Natural killer cell (primary cell): ENCODE measurements around the gene ACSS2. TPM values are rescaled to one million over a fixed set of nuclear protein-coding genes. Genes with fewer than 3 reads are reported as not detected.

ENCODE experiments used
- ATAC-seq, 3 donors: fragments of 150-1000 bp in 2 of 3; fragments of 200-7000 bp in 1 of 3; cut with Tn5 transposase; 1 replicate in 1 of 3; 2 replicates in 2 of 3; pipeline ENCODE4 v1.10.0; 2021; ENCODE audit warnings: mild to moderate bottlenecking in 2 of 3, moderate library complexity in 2 of 3
- DNase-seq, 2 donors: peaks; one replicate each; pipeline versions ENCODE4 v3.0.0 to v3.0.0-alpha.2; 2013 to 2021; ENCODE audit warnings: mixed read lengths in 1 of 2
- H3K27ac ChIP-seq: one replicate; pipeline ENCODE4 v1.5.1; 2013; ENCODE audit warnings: mild to moderate bottlenecking, low read length
- H3K27me3 ChIP-seq: one replicate; pipeline ENCODE4 v1.6.1; 2013; ENCODE audit warnings: low read length; ENCODE audit not compliant: control insufficient read depth, insufficient read depth
- H3K36me3 ChIP-seq: one replicate; pipeline ENCODE4 v1.6.1; 2013; ENCODE audit warnings: low read length; ENCODE audit not compliant: control insufficient read depth, insufficient read depth
- H3K4me1 ChIP-seq: one replicate; pipeline ENCODE4 v1.6.1; 2013; ENCODE audit warnings: low read length; ENCODE audit not compliant: control insufficient read depth, insufficient read depth
- H3K4me3 ChIP-seq: one replicate; pipeline ENCODE4 v1.5.1; 2013; ENCODE audit warnings: low read length
- H3K9me3 ChIP-seq: one replicate; pipeline ENCODE4 v1.6.1; 2013; ENCODE audit warnings: low read length; ENCODE audit not compliant: control insufficient read depth, insufficient read depth
- H3K27ac Mint-ChIP-seq, 2 donors: one replicate each; pipeline ENCODE4 v1.8.0; 2022; ENCODE audit warnings: mild to moderate bottlenecking in 2 of 2, mixed read lengths in 2 of 2, moderate library complexity in 1 of 2
- H3K27me3 Mint-ChIP-seq, 2 donors: one replicate each; pipeline ENCODE4 v1.8.0; 2022; ENCODE audit warnings: low read depth in 2 of 2, mixed read lengths in 2 of 2
- H3K36me3 Mint-ChIP-seq: one replicate; pipeline ENCODE4 v1.8.0; 2022; ENCODE audit warnings: mixed read lengths
- H3K4me1 Mint-ChIP-seq, 2 donors: one replicate each; pipeline ENCODE4 v1.8.0; 2022; ENCODE audit warnings: mixed read lengths in 2 of 2
- H3K4me3 Mint-ChIP-seq: one replicate; pipeline ENCODE4 v1.8.0; 2022; ENCODE audit warnings: mild to moderate bottlenecking, moderate library complexity, mixed read lengths
- H3K9me3 Mint-ChIP-seq, 2 donors: one replicate each; pipeline ENCODE4 v1.8.0; 2022; ENCODE audit warnings: mixed read lengths in 2 of 2
- CTCF ChIP-seq: fragments of 200-600 bp; IDR thresholded peaks from one replicate; pipeline ENCODE4 v1.8.0; 2022; ENCODE audit warnings: antibody characterized with exemption
- WGBS: methylation state at CpG from one replicate; pipeline ENCODE4 v1.1.7; 2013; ENCODE audit warnings: missing lambda C conversion rate; ENCODE audit not compliant: insufficient coverage; 5-methylcytosine and 5-hydroxymethylcytosine counted together
- intact Hi-C: fragments of 100-400 bp; cut with micrococcal nuclease; formaldehyde crosslinking; loops from one replicate; pipeline ENCODE4 v1.14.2; 2022
- total RNA-seq, 4 donors: library from RNA; stranded (reverse); fragments of 120-200 nt in 1 of 4; gene quantifications; one replicate each; pipeline versions ENCODE4 v1.2.3 to v1.2.4, GENCODE V29; 2013 to 2022

The ACSS2 gene
- total RNA-seq, 3 donors from 2014 or later (not counting 1 experiment from before 2014, with no cell fraction given) = 2.4 to 11.4 (median 7.5) TPM

- no peak overlapping the region for H3K4me3 Mint-ChIP-seq
- intact Hi-C loops = no loop called here
- Histone ChIP-seq H3K36me3 (peaks cover 25% of the 10 kb centered on the region), H3K4me1 (no peaks in the 10 kb centered on the region), H3K4me3 (no peak overlapping the region), H3K27me3 (no peaks in the 10 kb centered on the region), H3K9me3 (no peaks in the 10 kb centered on the region), H3K27ac (no peak overlapping the region)
- no peaks in the 10 kb centered on the region for H3K9me3 Mint-ChIP-seq
- WGBS = 98% methylated on average over 3 of the region's 3 CpGs
- no peak for TF ChIP-seq CTCF
- no peak overlapping the region for H3K27ac Mint-ChIP-seq
- no peaks in the 10 kb centered on the region for H3K36me3 Mint-ChIP-seq
- DNase-seq = no peak
- ATAC-seq = no peak
- H3K27me3 Mint-ChIP-seq = no peaks in the 10 kb centered on the region
- H3K4me1 Mint-ChIP-seq = no peaks in the 10 kb centered on the region
These were observed 70.2 kb downstream of the ACSS2 start for GRCh38 chr20:34946661-34947060.

GRCh38 chr20:34947336-34947735, 70.9 kb downstream of the ACSS2 start:
- H3K27ac Mint-ChIP-seq = no peak overlapping the region
- TF ChIP-seq CTCF = no peak
- H3K27me3 ChIP-seq = no peaks in the 10 kb centered on the region
- no peak overlapping the region for H3K4me3 Mint-ChIP-seq
- ATAC-seq = no peak
- H3K9me3 Mint-ChIP-seq = no peaks in the 10 kb centered on the region
- H3K4me1 ChIP-seq = no peaks in the 10 kb centered on the region
- peaks cover 19% of the 10 kb centered on the region for H3K36me3 ChIP-seq
- intact Hi-C loops = no loop called here
- H3K9me3 ChIP-seq = no peaks in the 10 kb centered on the region
- H3K4me1 Mint-ChIP-seq = no peaks in the 10 kb centered on the region
- H3K4me3 ChIP-seq = no peak overlapping the region
- DNase-seq = no peak
- no peak overlapping the region for H3K27ac ChIP-seq
- no peaks in the 10 kb centered on the region for H3K36me3 Mint-ChIP-seq
- H3K27me3 Mint-ChIP-seq = no peaks in the 10 kb centered on the region

- H3K4me3 Mint-ChIP-seq = no peak overlapping the region
- DNase-seq = no peak
- no peaks in the 10 kb centered on the region for H3K4me1 ChIP-seq
- H3K27ac ChIP-seq = no peak overlapping the region
- H3K36me3 ChIP-seq = peaks cover 14% of the 10 kb centered on the region
- no peaks in the 10 kb centered on the region for H3K36me3 Mint-ChIP-seq
- H3K27me3 Mint-ChIP-seq = no peaks in the 10 kb centered on the region
- no peak for ATAC-seq
- no peak for TF ChIP-seq CTCF
- no peaks in the 10 kb centered on the region for H3K27me3 ChIP-seq
- H3K9me3 Mint-ChIP-seq = no peaks in the 10 kb centered on the region
- H3K27ac Mint-ChIP-seq = no peak overlapping the region
- H3K4me3 ChIP-seq = no peak overlapping the region
- H3K9me3 ChIP-seq = no peaks in the 10 kb centered on the region
- H3K4me1 Mint-ChIP-seq = no peaks in the 10 kb centered on the region
- intact Hi-C loops = no loop called here
These were observed 71.6 kb downstream of the ACSS2 start for GRCh38 chr20:34948030-34948429.

- Mint-ChIP-seq H3K27me3 (no peaks in the 10 kb centered on the region), H3K4me3 (no peak overlapping the region), H3K27ac (no peak overlapping the region), H3K4me1 (no peaks in the 10 kb centered on the region), H3K9me3 (no peaks in the 10 kb centered on the region), H3K36me3 (no peaks in the 10 kb centered on the region)
- Histone ChIP-seq H3K9me3 (no peaks in the 10 kb centered on the region), H3K36me3 (peaks cover 11% of the 10 kb centered on the region), H3K27ac (no peak overlapping the region), H3K4me1 (no peaks in the 10 kb centered on the region), H3K4me3 (no peak overlapping the region), H3K27me3 (no peaks in the 10 kb centered on the region)
- ATAC-seq (no peak), DNase-seq (no peak)
- no peak for TF ChIP-seq CTCF
- WGBS = 94% methylated on average over 6 of the region's 6 CpGs
- intact Hi-C loops = no loop called here
These were observed 72.7 kb downstream of the ACSS2 start for GRCh38 chr20:34949120-34949519.
